ENCODE data around the gene PDCD5.

GRCh38 chr19:32544917-32545316, 36.1 kb upstream of the PDCD5 start:
- TF ChIP-seq CTCF (IDR thresholded peaks at IDR 0.05) = no peak
- no peak for TF ChIP-seq POLR2AphosphoS5 (IDR thresholded peaks at IDR 0.05)

All from prostate gland (tissue), 2 donors.